K562 (cell line): ENCODE data around the gene CCDC3. TPM values are rescaled to one million over a fixed set of nuclear protein-coding genes. Genes with fewer than 3 reads are reported as not detected.

Experiments
- ATAC-seq: fragments of 200-7000 bp; cut with Tn5 transposase; 3 replicates; pipeline ENCODE4 v1.9.1; 2020; ENCODE audit warnings: moderate library complexity
- BruUV-seq: library from RNA; stranded (reverse); fragments of 400-500 nt; replicated peaks from 2 replicates; lab custom pipeline; 2021; lab: Mats Ljungman, UMichigan
- CTCF ChIA-PET: fragments of 300-600 bp; formaldehyde crosslinking; extraction: SDS; loops from one replicate; lab custom pipeline; 2021; ENCODE audit warnings: low intra/inter-chr PET ratio; lab: Yijun Ruan, JAX
- POLR2A ChIA-PET: fragments of 300-600, 350-650 bp; sonication (Branson Sonifier 250); formaldehyde crosslinking; extraction: SDS; loops from one replicate; lab custom pipeline; 2021; ENCODE audit warnings: antibody characterized with exemption, inconsistent platforms; lab: Yijun Ruan, JAX
- DNase-seq, 4 experiments: peaks; one replicate each; pipeline versions ENCODE4 v3.0.0 to v3.0.0-alpha.2; 2011 to 2018; ENCODE audit warnings: low spot score in 3 of 4, mixed read lengths in 3 of 4; ENCODE audit errors: extremely low read depth in 1 of 4
- FAIRE-seq: peaks from 2 replicates; lab custom pipeline; 2011; peaks lifted over from hg19 to GRCh38; lab: Jason Lieb, UNC
- H2AFZ ChIP-seq: 2 replicates; pipeline ENCODE4 v1.6.0; 2011; ENCODE audit warnings: low read depth, low read length, control low read depth, inconsistent platforms
- H3K27ac ChIP-seq: fragments of 200-600 bp; 3 replicates; pipeline ENCODE4 v1.8.0; 2011; ENCODE audit warnings: low read depth, mild to moderate bottlenecking, control low read depth, inconsistent platforms, low read length, moderate library complexity, mixed read lengths; ENCODE audit errors: extremely low read depth
- H3K27me3 ChIP-seq, 2 experiments: fragments of 300-600 bp in 1 of 2; 2 replicates in 1 of 2; 3 replicates in 1 of 2; pipeline versions ENCODE4 v1.6.0 to v1.8.0; 2011; ENCODE audit warnings: inconsistent platforms in 2 of 2, low read length in 2 of 2, mild to moderate bottlenecking in 1 of 2, mixed read lengths in 1 of 2, moderate library complexity in 1 of 2; ENCODE audit not compliant: control insufficient read depth in 2 of 2, insufficient read depth in 2 of 2
- H3K36me3 ChIP-seq: fragments of 300-600 bp; 3 replicates; pipeline ENCODE4 v1.8.0; 2011; ENCODE audit warnings: mild to moderate bottlenecking, low read length, inconsistent platforms; ENCODE audit not compliant: control insufficient read depth, insufficient read depth
- H3K4me1 ChIP-seq, 2 experiments: fragments of 200-600 bp in 1 of 2; replicated peaks in 1 of 2; 2 replicates in 1 of 2; 3 replicates in 1 of 2; pipeline versions ENCODE4 v1.5.1 to v1.8.0; 2011; ENCODE audit warnings: inconsistent platforms in 2 of 2, low read length in 2 of 2, mild to moderate bottlenecking in 1 of 2, mixed read lengths in 1 of 2, moderate library complexity in 1 of 2; ENCODE audit not compliant: control insufficient read depth in 2 of 2, insufficient read depth in 2 of 2
- H3K4me2 ChIP-seq: 2 replicates; pipeline ENCODE4 v1.6.1; 2011; ENCODE audit warnings: low read length, control low read depth, inconsistent platforms, mixed read lengths; ENCODE audit not compliant: insufficient read depth
- H3K4me3 ChIP-seq: fragments of 200-600 bp; sonication (generic), shearing (Covaris generic); 2 replicates; pipeline ENCODE4 v1.5.1; 2016; ENCODE audit warnings: control low read depth, inconsistent platforms
- H3K79me2 ChIP-seq: fragments of 200-600 bp; 3 replicates; pipeline ENCODE4 v1.8.0; 2011; ENCODE audit warnings: low read length, inconsistent platforms; ENCODE audit not compliant: control insufficient read depth, insufficient read depth
- H3K9ac ChIP-seq, 2 experiments: 2 replicates each; pipeline versions ENCODE4 v1.6.0 to v1.6.1; 2011; ENCODE audit warnings: low read depth in 2 of 2, low read length in 2 of 2, control low read depth in 1 of 2, inconsistent platforms in 1 of 2, mild to moderate bottlenecking in 1 of 2, mixed read lengths in 1 of 2; ENCODE audit not compliant: insufficient read depth in 1 of 2
- H3K9me1 ChIP-seq: one replicate; pipeline ENCODE4 v1.6.0; 2011; ENCODE audit warnings: inconsistent platforms, mild to moderate bottlenecking, low read length, moderate library complexity; ENCODE audit not compliant: control insufficient read depth, insufficient read depth
- H3K9me3 ChIP-seq: replicated peaks from 2 replicates; pipeline ENCODE4 v1.5.1; 2011; ENCODE audit warnings: low read depth, low read length, inconsistent platforms; ENCODE audit not compliant: control insufficient read depth, insufficient read depth
- H4K20me1 ChIP-seq: replicated peaks from 2 replicates; pipeline ENCODE4 v1.6.1; 2011; ENCODE audit warnings: low read length, inconsistent platforms, mixed read lengths; ENCODE audit not compliant: control insufficient read depth, insufficient read depth
- BHLHE40 ChIP-seq: IDR thresholded peaks from 2 replicates; pipeline ENCODE4 v1.6.1; 2011; ENCODE audit warnings: low read length, improper control_type of control experiment
- CBFA2T3 ChIP-seq: fragments of 450-650 bp; IDR thresholded peaks from 2 replicates; pipeline ENCODE4 v1.6.1; 2017
- ELF1 ChIP-seq: fragments of 200-800 bp; sonication (Bioruptor generic); IDR thresholded peaks from 2 replicates; pipeline ENCODE4 v1.6.1; 2016; ENCODE audit warnings: missing genetic modification characterization, missing compliant biosample characterization
- FOXM1 ChIP-seq, 2 experiments: fragments of 450-650 bp in 1 of 2; sonication (generic) in 1 of 2; formaldehyde crosslinking in 1 of 2; IDR thresholded peaks; 2 replicates each; pipeline versions ENCODE4 v1.6.1 to v1.9.0; 2017 to 2022; ENCODE audit warnings: low read depth in 2 of 2, mild to moderate bottlenecking in 2 of 2, missing genetic modification reagents in 1 of 2, moderate library complexity in 1 of 2
- HDAC2 ChIP-seq: fragments of 450-650 bp; IDR thresholded peaks from 2 replicates; pipeline ENCODE4 v1.6.1; 2016; ENCODE audit warnings: mild to moderate bottlenecking
- HMG20B ChIP-seq: fragments of 250-450 bp; sonication (Bioruptor Pico); IDR thresholded peaks from 2 replicates; pipeline ENCODE4 v1.5.0; 2021; ENCODE audit warnings: mild to moderate bottlenecking
- HNRNPUL1 ChIP-seq: fragments of 200-400 bp; formaldehyde crosslinking; IDR thresholded peaks from 2 replicates; pipeline ENCODE4 v1.6.1; 2017; ENCODE audit warnings: low read length
- RFX5 ChIP-seq: IDR thresholded peaks from 2 replicates; pipeline ENCODE4 v1.6.1; 2011; ENCODE audit warnings: low read depth, mild to moderate bottlenecking, improper control_type of control experiment, low read length
- SIX5 ChIP-seq, 2 experiments: IDR thresholded peaks; 2 replicates each; pipeline ENCODE4 v1.6.1; 2011; ENCODE audit warnings: low read length in 2 of 2, borderline replicate concordance in 1 of 2, low read depth in 1 of 2, mild to moderate bottlenecking in 1 of 2, moderate library complexity in 1 of 2; ENCODE audit not compliant: insufficient read depth in 1 of 2
- SMC3 ChIP-seq: conservative IDR thresholded peaks from 2 replicates; pipeline ENCODE4 v1.6.1; 2011; ENCODE audit warnings: low read depth, low read length, improper control_type of control experiment; ENCODE audit not compliant: insufficient read depth
- ZNF717 ChIP-seq: fragments of 250-450 bp; sonication (Bioruptor Pico); IDR thresholded peaks from 2 replicates; pipeline ENCODE4 v1.5.0; 2021
- WGBS: fragments of 100-300 bp; shearing (Covaris generic); methylation state at CpG from one replicate; pipeline ENCODE4 v1.1.6; 2016; ENCODE audit warnings: low coverage, mixed read lengths; ENCODE audit not compliant: insufficient coverage; ENCODE audit errors: missing lambda C conversion rate; 5-methylcytosine and 5-hydroxymethylcytosine counted together
- in situ Hi-C: fragments of 300-500 bp; cut with MboI; formaldehyde crosslinking; loops from 4 replicates; pipeline ENCODE4 v1.15.0; 2018; ENCODE audit warnings: inconsistent platforms, mixed read lengths
- intact Hi-C: fragments of 100-400 bp; cut with micrococcal nuclease; formaldehyde crosslinking; loops from 2 replicates; pipeline ENCODE4 v1.14.2; 2022
- polyA plus RNA-seq, 8 experiments: library from polyadenylated mRNA; depleted of rRNA in 4 of 8; stranded (reverse) in 5 of 8; unstranded in 3 of 8; fragments of >200 nt; fragmentation: Nextera tagmentation in 2 of 8; fragmentation: Illumina TruSeq in 1 of 8; extraction: Ambion mirVana in 2 of 8; extraction: Trizol in 1 of 8; gene quantifications; 2 replicates each; pipeline versions ENCODE4 v1.2.1 to v1.2.3, GENCODE V29; 2011 to 2014; ENCODE audit warnings: inconsistent platforms in 1 of 8, missing spikeins in 1 of 8
- total RNA-seq, 7 experiments: library from RNA; depleted of rRNA in 6 of 7; stranded (reverse); fragments of >200 nt in 6 of 7; fragmentation: Illumina TruSeq in 2 of 7; extraction: Trizol in 2 of 7; gene quantifications; 2 replicates each; pipeline versions ENCODE4 v1.2.1 to v1.2.3, GENCODE V29; 2011 to 2021; ENCODE audit warnings: low replicate concordance in 1 of 7
- TF ChIP-seq, protein P1 (sequence below): fragments of 150-350 bp; IDR thresholded peaks from 2 replicates; pipeline ENCODE4 v1.6.1; 2014; ENCODE audit warnings: low read depth, mild to moderate bottlenecking, low read length, borderline replicate concordance
- TF ChIP-seq, protein P2 (sequence below), 2 experiments: fragments of 450-650 bp in 1 of 2; sonication (generic) in 1 of 2; formaldehyde crosslinking; conservative IDR thresholded peaks; 2 replicates each; pipeline versions ENCODE4 v1.4.0 to v1.8.1; 2020 to 2022; ENCODE audit warnings: mild to moderate bottlenecking in 1 of 2, missing genetic modification reagents in 1 of 2

Gene CCDC3
- total and polyA plus RNA-seq, 9 of the 15 experiments (the other 6 are each of a cell fraction or from before 2014, with no cell fraction given): not detected

DNA sequence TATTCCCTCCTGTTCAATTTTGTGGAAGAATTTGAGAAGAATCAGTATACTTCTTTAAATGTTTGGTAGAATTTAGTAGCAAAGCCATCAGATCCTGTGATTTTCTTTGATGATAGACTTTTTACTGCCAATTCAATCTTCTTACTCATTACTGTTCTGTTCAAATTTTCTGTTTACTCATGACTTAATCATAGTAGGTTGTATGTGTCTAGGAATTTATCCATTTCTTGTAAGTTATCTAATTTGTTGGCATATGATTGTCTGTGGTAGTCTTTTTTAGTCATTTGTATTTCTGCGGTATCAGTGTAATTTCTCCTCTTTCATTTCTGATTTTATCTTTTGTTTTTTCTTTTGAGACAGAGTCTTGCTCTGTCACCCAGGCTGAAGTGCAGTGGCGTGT is 87.4 kb downstream of the CCDC3 start (continued):
- TF ChIP-seq SIX5 (IDR thresholded peaks at IDR 0.05; ENCODE audit: borderline replicate concordance in 1 of 2, insufficient read depth in 1 of 2, low read depth in 1 of 2, low read length in 2 of 2): no peak
- TF ChIP-seq HDAC2: no peak

DNA sequence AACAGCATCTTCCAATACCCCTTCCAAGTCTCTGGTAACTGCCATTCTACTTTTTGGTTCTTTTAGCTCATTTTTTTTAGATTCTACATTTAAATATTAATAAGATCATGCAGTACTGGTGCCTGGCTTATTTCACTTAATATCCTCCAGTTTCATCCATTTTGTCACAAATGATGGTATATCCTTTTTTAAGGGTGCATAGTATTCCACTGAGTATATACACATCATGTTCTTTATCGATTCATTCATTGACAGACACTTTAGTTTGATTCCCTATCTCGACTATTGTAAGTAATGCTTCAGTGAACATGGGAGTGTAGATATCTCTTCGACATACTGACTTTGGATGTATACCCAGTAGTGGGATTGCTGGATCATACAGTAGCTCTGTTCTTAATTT is 89.7 kb downstream of the CCDC3 start:
- in situ Hi-C loops: no loop called here
- H3K9ac ChIP-seq: no peak overlapping the region
- intact Hi-C loops: no loop called here
- H3K27me3 ChIP-seq: no peaks in the 10 kb centered on the region; a peak in 1 of 5 replicates
- no peaks in the 10 kb centered on the region for H3K9me1 ChIP-seq
- H3K27ac ChIP-seq: no peak overlapping the region
- H3K4me1 ChIP-seq: no peaks in the 10 kb centered on the region
- H3K9me3 ChIP-seq: no peaks in the 10 kb centered on the region
- H3K79me2 ChIP-seq: no peaks in the 10 kb centered on the region
- no peak overlapping the region for H3K4me2 ChIP-seq
- no peak overlapping the region for H2AFZ ChIP-seq
- ChIA-PET POLR2A (no interaction called here), CTCF (no interaction called here)
- DNase-seq: no peak
- H3K4me3 ChIP-seq: no peak overlapping the region
- ATAC-seq: no peak
- BruUV-seq: no TSS peak
- H3K36me3 ChIP-seq: no peaks in the 10 kb centered on the region
- 1% methylated on average over 3 of the region's 3 CpGs for WGBS
- no peak for FAIRE-seq
- H4K20me1 ChIP-seq: peaks cover under 1% of the 10 kb centered on the region; the same call in 1 of the 2 replicates
- TF ChIP-seq ELF1 (tag): no peak
- TF ChIP-seq HMG20B (CRISPR knock-in tag): no peak
- no peak for TF ChIP-seq BHLHE40
- TF ChIP-seq, protein P1, sequence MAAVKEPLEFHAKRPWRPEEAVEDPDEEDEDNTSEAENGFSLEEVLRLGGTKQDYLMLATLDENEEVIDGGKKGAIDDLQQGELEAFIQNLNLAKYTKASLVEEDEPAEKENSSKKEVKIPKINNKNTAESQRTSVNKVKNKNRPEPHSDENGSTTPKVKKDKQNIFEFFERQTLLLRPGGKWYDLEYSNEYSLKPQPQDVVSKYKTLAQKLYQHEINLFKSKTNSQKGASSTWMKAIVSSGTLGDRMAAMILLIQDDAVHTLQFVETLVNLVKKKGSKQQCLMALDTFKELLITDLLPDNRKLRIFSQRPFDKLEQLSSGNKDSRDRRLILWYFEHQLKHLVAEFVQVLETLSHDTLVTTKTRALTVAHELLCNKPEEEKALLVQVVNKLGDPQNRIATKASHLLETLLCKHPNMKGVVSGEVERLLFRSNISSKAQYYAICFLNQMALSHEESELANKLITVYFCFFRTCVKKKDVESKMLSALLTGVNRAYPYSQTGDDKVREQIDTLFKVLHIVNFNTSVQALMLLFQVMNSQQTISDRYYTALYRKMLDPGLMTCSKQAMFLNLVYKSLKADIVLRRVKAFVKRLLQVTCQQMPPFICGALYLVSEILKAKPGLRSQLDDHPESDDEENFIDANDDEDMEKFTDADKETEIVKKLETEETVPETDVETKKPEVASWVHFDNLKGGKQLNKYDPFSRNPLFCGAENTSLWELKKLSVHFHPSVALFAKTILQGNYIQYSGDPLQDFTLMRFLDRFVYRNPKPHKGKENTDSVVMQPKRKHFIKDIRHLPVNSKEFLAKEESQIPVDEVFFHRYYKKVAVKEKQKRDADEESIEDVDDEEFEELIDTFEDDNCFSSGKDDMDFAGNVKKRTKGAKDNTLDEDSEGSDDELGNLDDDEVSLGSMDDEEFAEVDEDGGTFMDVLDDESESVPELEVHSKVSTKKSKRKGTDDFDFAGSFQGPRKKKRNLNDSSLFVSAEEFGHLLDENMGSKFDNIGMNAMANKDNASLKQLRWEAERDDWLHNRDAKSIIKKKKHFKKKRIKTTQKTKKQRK: no peak
- no peak for TF ChIP-seq SMC3
- no peak for TF ChIP-seq FOXM1 (IDR thresholded peaks at IDR 0.05; ENCODE audit: low read depth)
- no peak for TF ChIP-seq FOXM1 (CRISPR knock-in tag; IDR thresholded peaks at IDR 0.05; ENCODE audit: low read depth)
- TF ChIP-seq RFX5: no peak
- no peak for TF ChIP-seq CBFA2T3
- no peak for TF ChIP-seq HNRNPUL1
- TF ChIP-seq, protein P2, sequence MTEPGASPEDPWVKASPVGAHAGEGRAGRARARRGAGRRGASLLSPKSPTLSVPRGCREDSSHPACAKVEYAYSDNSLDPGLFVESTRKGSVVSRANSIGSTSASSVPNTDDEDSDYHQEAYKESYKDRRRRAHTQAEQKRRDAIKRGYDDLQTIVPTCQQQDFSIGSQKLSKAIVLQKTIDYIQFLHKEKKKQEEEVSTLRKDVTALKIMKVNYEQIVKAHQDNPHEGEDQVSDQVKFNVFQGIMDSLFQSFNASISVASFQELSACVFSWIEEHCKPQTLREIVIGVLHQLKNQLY (CRISPR knock-in tag; conservative IDR thresholded peaks at IDR 0.05): no peak
- TF ChIP-seq ZNF717 (CRISPR knock-in tag): no peak
